ENCODE results near the gene XPNPEP2.

Gene XPNPEP2

DNA sequence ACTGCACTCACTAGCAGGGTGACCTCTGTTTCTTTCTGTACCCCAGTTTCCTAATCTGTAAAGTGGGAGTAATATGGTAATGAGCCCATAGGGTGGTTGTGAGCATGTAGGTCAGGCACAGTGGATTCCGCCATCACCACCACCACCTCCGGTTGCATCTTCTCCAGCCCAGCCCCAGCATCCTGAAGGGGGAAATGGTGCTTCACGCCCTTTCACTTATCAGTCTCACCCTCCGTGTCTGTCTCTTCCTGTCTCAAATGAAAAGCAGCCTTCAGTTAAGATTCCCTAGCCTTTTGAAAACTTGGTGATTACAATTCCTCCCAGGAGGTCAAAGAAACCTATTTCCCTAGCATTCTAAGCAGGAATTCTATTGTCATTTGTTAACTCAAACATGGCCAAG is 16.9 kb upstream of the XPNPEP2 start:
- TF ChIP-seq, protein P1, sequence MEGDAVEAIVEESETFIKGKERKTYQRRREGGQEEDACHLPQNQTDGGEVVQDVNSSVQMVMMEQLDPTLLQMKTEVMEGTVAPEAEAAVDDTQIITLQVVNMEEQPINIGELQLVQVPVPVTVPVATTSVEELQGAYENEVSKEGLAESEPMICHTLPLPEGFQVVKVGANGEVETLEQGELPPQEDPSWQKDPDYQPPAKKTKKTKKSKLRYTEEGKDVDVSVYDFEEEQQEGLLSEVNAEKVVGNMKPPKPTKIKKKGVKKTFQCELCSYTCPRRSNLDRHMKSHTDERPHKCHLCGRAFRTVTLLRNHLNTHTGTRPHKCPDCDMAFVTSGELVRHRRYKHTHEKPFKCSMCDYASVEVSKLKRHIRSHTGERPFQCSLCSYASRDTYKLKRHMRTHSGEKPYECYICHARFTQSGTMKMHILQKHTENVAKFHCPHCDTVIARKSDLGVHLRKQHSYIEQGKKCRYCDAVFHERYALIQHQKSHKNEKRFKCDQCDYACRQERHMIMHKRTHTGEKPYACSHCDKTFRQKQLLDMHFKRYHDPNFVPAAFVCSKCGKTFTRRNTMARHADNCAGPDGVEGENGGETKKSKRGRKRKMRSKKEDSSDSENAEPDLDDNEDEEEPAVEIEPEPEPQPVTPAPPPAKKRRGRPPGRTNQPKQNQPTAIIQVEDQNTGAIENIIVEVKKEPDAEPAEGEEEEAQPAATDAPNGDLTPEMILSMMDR (IDR thresholded peaks at IDR 0.05; ENCODE audit: low read depth, low read length, missing control alignments): no peak
- DNase-seq (ENCODE audit: low read depth): no peak
- in situ Hi-C loops (cut with HindIII; ENCODE audit: low sequenced_read_pairs): loop anchor here (25.0 kb wide), 1 partner anchor 110 kb away; no protein-coding TSS in a partner anchor
- no peak overlapping the region for H3K4me3 ChIP-seq (ENCODE audit: low read depth, low read length)

DNA sequence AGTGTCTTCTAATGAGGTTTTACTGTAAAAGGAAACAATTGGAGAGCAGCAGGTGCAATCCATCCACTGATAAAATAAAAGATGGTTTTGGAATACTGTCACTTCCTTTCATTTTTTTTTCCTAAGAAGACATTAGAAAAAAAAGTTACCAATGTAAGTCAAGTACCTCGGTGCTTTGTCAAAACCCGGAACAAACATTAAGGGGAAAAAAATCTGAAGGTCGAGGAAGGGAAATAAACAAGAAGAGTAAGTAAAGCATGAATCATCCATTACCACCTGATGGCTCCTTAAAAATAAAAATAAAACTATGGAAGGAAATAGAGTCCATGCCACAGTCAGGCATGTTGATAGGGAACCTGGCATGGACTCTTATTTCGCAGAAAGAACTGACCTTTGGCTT is 15.3 kb upstream of the XPNPEP2 start:
- no peak overlapping the region for H3K4me3 ChIP-seq (ENCODE audit: low read depth, low read length)
- no peak for DNase-seq (ENCODE audit: low read depth)
- in situ Hi-C loops (cut with HindIII; ENCODE audit: low sequenced_read_pairs): loop anchor here (25.0 kb wide), 1 partner anchor 111 kb away; no protein-coding TSS in a partner anchor
- TF ChIP-seq, protein P1 (IDR thresholded peaks at IDR 0.05; ENCODE audit: low read depth, low read length, missing control alignments): no peak

DNA sequence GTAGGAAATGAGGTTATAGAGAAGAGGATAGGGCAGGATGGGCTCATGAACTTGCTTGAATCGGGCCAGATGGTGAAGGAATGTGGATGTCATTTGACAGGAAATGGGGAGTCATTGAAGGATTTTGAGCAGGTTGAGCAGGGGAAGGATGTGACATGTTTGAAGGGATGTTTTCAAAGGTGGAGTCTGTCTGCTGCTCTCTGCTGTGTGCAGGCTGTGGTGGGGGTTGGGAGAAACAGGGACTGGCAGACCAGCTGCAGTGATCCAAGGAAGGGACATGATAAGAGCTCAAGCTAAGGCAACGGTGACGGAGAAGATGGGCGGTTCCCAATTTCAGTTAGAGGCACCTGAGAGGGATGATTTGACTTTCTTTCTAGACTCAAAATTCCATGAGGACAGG is 14.0 kb upstream of the XPNPEP2 start:
- no peak for DNase-seq (ENCODE audit: low read depth)
- in situ Hi-C loops (cut with HindIII; ENCODE audit: low sequenced_read_pairs): loop anchor here (25.0 kb wide), 1 partner anchor 112 kb away; no protein-coding TSS in a partner anchor
- no peak overlapping the region for H3K4me3 ChIP-seq (ENCODE audit: low read depth, low read length)
- TF ChIP-seq, protein P1 (IDR thresholded peaks at IDR 0.05; ENCODE audit: low read depth, low read length, missing control alignments): no peak

DNA sequence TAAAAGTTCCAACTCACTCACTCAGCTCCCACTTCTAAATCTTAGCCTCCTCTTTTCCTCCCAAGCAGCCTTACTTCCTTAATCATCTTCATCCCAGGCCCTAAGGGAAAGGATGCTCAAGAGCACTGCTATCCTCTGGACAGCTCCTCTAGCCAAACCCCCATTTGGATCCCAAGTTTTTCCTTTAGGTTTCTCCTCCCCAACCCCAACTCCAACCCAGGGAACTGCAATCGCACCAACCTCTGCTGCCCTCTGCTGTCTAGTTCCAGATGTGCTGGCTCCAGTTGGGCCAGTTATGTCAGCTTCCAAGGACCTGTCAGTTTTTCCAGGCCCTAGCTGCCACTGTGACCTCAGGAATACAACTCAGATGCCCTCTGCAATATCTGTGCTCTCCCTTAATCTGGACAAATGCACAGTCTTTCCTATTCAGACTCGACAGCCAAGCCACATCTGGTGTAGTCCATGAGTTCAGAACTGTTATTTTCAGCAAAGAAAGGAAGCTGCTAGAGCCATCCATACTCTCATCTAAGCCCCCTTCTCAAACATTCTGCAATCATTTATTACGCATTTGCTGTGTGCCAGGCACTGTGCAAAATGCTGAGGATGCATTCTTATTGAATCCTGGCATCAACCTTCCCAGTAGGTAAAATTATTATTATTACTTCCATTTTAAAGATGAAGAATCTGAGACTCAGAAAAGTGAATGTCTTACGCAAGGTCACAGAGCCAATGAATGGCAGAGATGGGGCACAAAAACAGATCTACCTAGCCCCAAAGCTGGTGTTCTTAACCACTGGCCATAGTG is 12.3 kb upstream of the XPNPEP2 start:
- TF ChIP-seq, protein P1 (IDR thresholded peaks at IDR 0.05; ENCODE audit: low read depth, low read length, missing control alignments): peak; percentile 76
- H3K4me3 ChIP-seq (ENCODE audit: low read depth, low read length): no peak overlapping the region
- DNase-seq (ENCODE audit: low read depth): peak; percentile 29
- in situ Hi-C loops (cut with HindIII; ENCODE audit: low sequenced_read_pairs): no loop called here

- TF ChIP-seq, protein P1 (IDR thresholded peaks at IDR 0.05; ENCODE audit: low read depth, low read length, missing control alignments): no peak
- in situ Hi-C loops (cut with HindIII; ENCODE audit: low sequenced_read_pairs): no loop called here
- DNase-seq (ENCODE audit: low read depth): no peak
- no peak overlapping the region for H3K4me3 ChIP-seq (ENCODE audit: low read depth, low read length)
Measured at GRCh38 chrX:129728061-129728460, 10.7 kb upstream of the XPNPEP2 start.

DNA sequence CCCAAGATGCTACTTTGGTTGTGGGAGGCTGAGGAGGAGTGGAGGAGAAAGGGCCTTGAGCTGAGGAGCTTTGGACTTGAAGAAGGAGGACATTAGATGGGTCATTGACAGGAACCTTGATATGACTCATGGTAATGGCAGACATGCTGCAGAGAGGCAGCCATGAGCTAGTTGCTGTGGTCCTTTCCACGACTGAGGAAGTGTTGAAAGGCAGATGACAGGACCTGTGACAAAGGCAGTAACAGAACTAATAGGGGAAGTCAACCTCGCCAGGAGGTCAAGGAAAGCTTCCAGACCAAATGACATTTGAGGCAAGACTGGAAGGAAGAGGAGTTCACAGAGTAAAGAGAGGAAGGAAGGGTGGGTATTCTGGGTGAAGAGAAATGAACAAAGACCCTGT is 7.6 kb upstream of the XPNPEP2 start:
- in situ Hi-C loops (cut with HindIII; ENCODE audit: low sequenced_read_pairs): loop anchor here (5.0 kb wide), 1 partner anchor 54 kb away; no protein-coding TSS in a partner anchor
- DNase-seq (ENCODE audit: low read depth): no peak
- H3K4me3 ChIP-seq (ENCODE audit: low read depth, low read length): no peak overlapping the region
- TF ChIP-seq, protein P1 (IDR thresholded peaks at IDR 0.05; ENCODE audit: low read depth, low read length, missing control alignments): no peak

All from astrocyte of the cerebellum (primary cell).